MCF 10A (cell line): ENCODE results near the gene NR4A1. TPM values are rescaled to one million over a fixed set of nuclear protein-coding genes. Genes with fewer than 3 reads are reported as not detected.

Experiments used
- BruUV-seq: library from RNA; stranded (reverse); fragments of 400-500 nt; replicated peaks from 2 replicates; lab custom pipeline; 2021; lab: Mats Ljungman, UMichigan
- CTCF ChIA-PET: fragments of 300-600 bp; sonication (Branson Sonifier 250); formaldehyde crosslinking; extraction: SDS; loops from one replicate; lab custom pipeline; 2021; ENCODE audit warnings: antibody characterized with exemption, inconsistent platforms; lab: Yijun Ruan, JAX
- POLR2A ChIA-PET: fragments of 300-600, 350-650 bp; sonication (Branson Sonifier 250); formaldehyde crosslinking; extraction: SDS; loops from one replicate; lab custom pipeline; 2020; ENCODE audit warnings: antibody characterized with exemption, inconsistent platforms; lab: Yijun Ruan, JAX
- DNase-seq: peaks from one replicate; pipeline ENCODE4 v3.0.0-alpha.2; 2018; ENCODE audit not compliant: unreplicated experiment
- H3K27ac Mint-ChIP-seq: one replicate; pipeline ENCODE4 v1.8.0; 2022; ENCODE audit warnings: mild to moderate bottlenecking, low read depth, mixed read lengths; ENCODE audit not compliant: unreplicated experiment
- H3K27me3 Mint-ChIP-seq: one replicate; pipeline ENCODE4 v1.8.0; 2022; ENCODE audit warnings: mixed read lengths; ENCODE audit not compliant: insufficient read depth, unreplicated experiment
- H3K36me3 Mint-ChIP-seq: one replicate; pipeline ENCODE4 v1.8.0; 2022; ENCODE audit warnings: mild to moderate bottlenecking, moderate library complexity, mixed read lengths; ENCODE audit not compliant: insufficient read depth, unreplicated experiment
- H3K4me1 Mint-ChIP-seq: one replicate; pipeline ENCODE4 v1.8.0; 2022; ENCODE audit warnings: mixed read lengths; ENCODE audit not compliant: insufficient read depth, unreplicated experiment
- H3K4me3 Mint-ChIP-seq: one replicate; pipeline ENCODE4 v1.8.0; 2022; ENCODE audit warnings: mild to moderate bottlenecking, moderate library complexity, mixed read lengths; ENCODE audit not compliant: unreplicated experiment
- H3K9me3 Mint-ChIP-seq: one replicate; pipeline ENCODE4 v1.8.0; 2022; ENCODE audit warnings: mixed read lengths; ENCODE audit not compliant: unreplicated experiment
- CTCF ChIP-seq: fragments of 200-600 bp; IDR thresholded peaks from one replicate; pipeline ENCODE4 v1.8.0; 2022; ENCODE audit warnings: antibody characterized with exemption, mild to moderate bottlenecking; ENCODE audit not compliant: unreplicated experiment
- intact Hi-C: fragments of 100-400 bp; cut with micrococcal nuclease; formaldehyde crosslinking; loops from 2 replicates; pipeline ENCODE4 v1.14.1; 2022
- total RNA-seq: library from RNA; stranded (reverse); gene quantifications from 2 replicates; pipeline ENCODE4 v1.2.3, GENCODE V29; 2022

NR4A1 gene
- total RNA-seq, 1 experiment from 2014 or later, result 2.9 TPM

DNA sequence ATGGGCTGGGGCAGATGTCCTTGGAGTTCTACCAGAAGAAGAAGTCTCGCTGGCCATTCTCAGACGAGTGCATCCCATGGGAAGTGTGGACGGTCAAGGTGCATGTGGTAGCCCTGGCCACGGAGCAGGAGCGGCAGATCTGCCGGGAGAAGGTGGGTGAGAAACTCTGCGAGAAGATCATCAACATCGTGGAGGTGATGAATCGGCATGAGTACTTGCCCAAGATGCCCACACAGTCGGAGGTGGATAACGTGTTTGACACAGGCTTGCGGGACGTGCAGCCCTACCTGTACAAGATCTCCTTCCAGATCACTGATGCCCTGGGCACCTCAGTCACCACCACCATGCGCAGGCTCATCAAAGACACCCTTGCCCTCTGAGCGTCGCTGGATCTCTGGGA, 25.6 kb downstream of the NR4A1 start:
- ChIA-PET POLR2A (no interaction called here), CTCF (interaction anchor here (0.6 to 32.1 kb wide), 2 partner anchors 10 to 52 kb away, joined by 5 to 560 read pairs; no protein-coding TSS in a partner anchor)
- intact Hi-C loops, result no loop called here
- Mint-ChIP-seq H3K4me3 (no peak overlapping the region), H3K27ac (no peak overlapping the region), H3K27me3 (no peaks in the 10 kb centered on the region), H3K9me3 (no peaks in the 10 kb centered on the region), H3K4me1 (peaks cover 6% of the 10 kb centered on the region), H3K36me3 (peaks cover 54% of the 10 kb centered on the region)
- no peak for TF ChIP-seq CTCF
- no peak for DNase-seq
- BruUV-seq, result TSS peak; percentile 50

- H3K27me3 Mint-ChIP-seq, result no peaks in the 10 kb centered on the region
- intact Hi-C loops, result no loop called here
- no TSS peak for BruUV-seq
- no peak overlapping the region for H3K4me3 Mint-ChIP-seq
- DNase-seq, result no peak
- ChIA-PET POLR2A (no interaction called here), CTCF (interaction anchor here (0.6 to 32.1 kb wide), 3 partner anchors 53 to 193 kb away, joined by 3 to 560 read pairs (median 3); no protein-coding TSS in a partner anchor)
- H3K36me3 Mint-ChIP-seq, result peaks cover 48% of the 10 kb centered on the region
- no peak for TF ChIP-seq CTCF
- no peaks in the 10 kb centered on the region for H3K9me3 Mint-ChIP-seq
- no peaks in the 10 kb centered on the region for H3K4me1 Mint-ChIP-seq
- no peak overlapping the region for H3K27ac Mint-ChIP-seq
Measured at GRCh38 chr12:52078276-52078675, 27.0 kb downstream of the NR4A1 start.

GRCh38 chr12:52079576-52080402, 28.5 kb downstream of the NR4A1 start, which contains the start of gene SMIM41:
TSS of gene SMIM41 (plus strand) at chr12:52079704. CDS start at chr12:52079780, 76 bp downstream.
- H3K4me3 Mint-ChIP-seq, result no peak within 1 kb of the TSS
- POLR2A ChIA-PET, result interaction anchor here (0.6 kb wide), 1 partner anchor 31 kb away, joined by 3 read pairs; no protein-coding TSS in a partner anchor
- intact Hi-C loops, result no loop called here
- no TSS peak for BruUV-seq
- no peak within 1 kb of the TSS for H3K27ac Mint-ChIP-seq
- H3K36me3 Mint-ChIP-seq, result peaks cover 33% of the 10 kb centered on the region
- DNase-seq, result no peak
- CTCF ChIA-PET, result interaction anchor here (0.6 to 32.1 kb wide), 5 partner anchors 9 to 87 kb away, joined by 3 to 560 read pairs (median 6); no protein-coding TSS in a partner anchor
- H3K4me1 Mint-ChIP-seq, result no peaks in the 10 kb centered on the region
- H3K9me3 Mint-ChIP-seq, result no peaks in the 10 kb centered on the region
- TF ChIP-seq CTCF, result no peak
- no peaks in the 10 kb centered on the region for H3K27me3 Mint-ChIP-seq
